Ishikawa (cell line): ENCODE results near the gene TSG101.

Experiments
- CEBPB ChIP-seq: IDR thresholded peaks from 2 replicates; pipeline ENCODE4 v1.6.1; 2012
- CREB1 ChIP-seq: IDR thresholded peaks from 2 replicates; pipeline ENCODE4 v1.6.1; 2012; ENCODE audit warnings: low read depth
- EGR1 ChIP-seq: IDR thresholded peaks from 2 replicates; pipeline ENCODE4 v1.6.1; 2012
- EP300 ChIP-seq: IDR thresholded peaks from 2 replicates; pipeline ENCODE4 v1.6.1; 2012; ENCODE audit warnings: borderline replicate concordance
- FOXM1 ChIP-seq: IDR thresholded peaks from 2 replicates; pipeline ENCODE4 v1.6.1; 2012; ENCODE audit warnings: low read depth, borderline replicate concordance
- MAX ChIP-seq: IDR thresholded peaks from 2 replicates; pipeline ENCODE4 v1.6.1; 2012
- NFIC ChIP-seq: IDR thresholded peaks from 2 replicates; pipeline ENCODE4 v1.6.1; 2012
- RAD21 ChIP-seq: IDR thresholded peaks from 2 replicates; pipeline ENCODE4 v1.6.1; 2012; ENCODE audit warnings: low read depth
- TAF1 ChIP-seq: IDR thresholded peaks from 2 replicates; pipeline ENCODE4 v1.6.1; 2012; ENCODE audit warnings: low read depth, mild to moderate bottlenecking
- TCF12 ChIP-seq: IDR thresholded peaks from 2 replicates; pipeline ENCODE4 v1.6.1; 2012; ENCODE audit warnings: low read depth
- TEAD4 ChIP-seq: IDR thresholded peaks from 2 replicates; pipeline ENCODE4 v1.6.1; 2012
- USF1 ChIP-seq: IDR thresholded peaks from 2 replicates; pipeline ENCODE4 v1.6.1; 2012
- YY1 ChIP-seq: IDR thresholded peaks from 2 replicates; pipeline ENCODE4 v1.6.1; 2012; ENCODE audit warnings: low read depth
- ZBTB7A ChIP-seq: IDR thresholded peaks from 2 replicates; pipeline ENCODE4 v1.6.1; 2012; ENCODE audit warnings: low read depth
- TF ChIP-seq, protein P1 (sequence below): IDR thresholded peaks from 2 replicates; pipeline ENCODE4 v1.6.1; 2012; ENCODE audit warnings: low read depth, mild to moderate bottlenecking

Gene TSG101

DNA sequence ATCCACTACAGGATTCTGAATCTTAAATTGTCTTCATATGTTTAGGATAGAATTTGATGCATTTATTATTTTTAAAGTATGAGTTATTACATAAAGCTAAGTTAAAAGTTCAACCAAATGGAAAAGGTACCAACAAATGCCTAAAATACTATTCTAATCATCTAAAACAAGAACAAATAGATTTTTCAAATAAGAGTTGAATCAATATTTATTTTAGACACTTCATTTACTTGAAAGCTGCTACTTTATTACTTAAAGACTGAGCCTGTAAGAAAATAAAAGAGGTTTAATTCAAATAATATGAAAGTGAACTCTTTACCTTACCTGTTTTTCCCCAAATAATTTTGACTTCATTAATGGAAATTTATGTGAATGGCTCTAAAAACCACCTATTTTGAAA, 54.2 kb downstream of the TSG101 start:
- TF ChIP-seq EP300 (no peak), NFIC (no peak), CREB1 (no peak), TCF12 (no peak), USF1 (no peak), FOXM1 (no peak), ZBTB7A (no peak), TAF1 (no peak), YY1 (no peak), CEBPB (no peak), EGR1 (no peak), RAD21 (no peak), MAX (no peak), TEAD4 (no peak)
- TF ChIP-seq, protein P1, sequence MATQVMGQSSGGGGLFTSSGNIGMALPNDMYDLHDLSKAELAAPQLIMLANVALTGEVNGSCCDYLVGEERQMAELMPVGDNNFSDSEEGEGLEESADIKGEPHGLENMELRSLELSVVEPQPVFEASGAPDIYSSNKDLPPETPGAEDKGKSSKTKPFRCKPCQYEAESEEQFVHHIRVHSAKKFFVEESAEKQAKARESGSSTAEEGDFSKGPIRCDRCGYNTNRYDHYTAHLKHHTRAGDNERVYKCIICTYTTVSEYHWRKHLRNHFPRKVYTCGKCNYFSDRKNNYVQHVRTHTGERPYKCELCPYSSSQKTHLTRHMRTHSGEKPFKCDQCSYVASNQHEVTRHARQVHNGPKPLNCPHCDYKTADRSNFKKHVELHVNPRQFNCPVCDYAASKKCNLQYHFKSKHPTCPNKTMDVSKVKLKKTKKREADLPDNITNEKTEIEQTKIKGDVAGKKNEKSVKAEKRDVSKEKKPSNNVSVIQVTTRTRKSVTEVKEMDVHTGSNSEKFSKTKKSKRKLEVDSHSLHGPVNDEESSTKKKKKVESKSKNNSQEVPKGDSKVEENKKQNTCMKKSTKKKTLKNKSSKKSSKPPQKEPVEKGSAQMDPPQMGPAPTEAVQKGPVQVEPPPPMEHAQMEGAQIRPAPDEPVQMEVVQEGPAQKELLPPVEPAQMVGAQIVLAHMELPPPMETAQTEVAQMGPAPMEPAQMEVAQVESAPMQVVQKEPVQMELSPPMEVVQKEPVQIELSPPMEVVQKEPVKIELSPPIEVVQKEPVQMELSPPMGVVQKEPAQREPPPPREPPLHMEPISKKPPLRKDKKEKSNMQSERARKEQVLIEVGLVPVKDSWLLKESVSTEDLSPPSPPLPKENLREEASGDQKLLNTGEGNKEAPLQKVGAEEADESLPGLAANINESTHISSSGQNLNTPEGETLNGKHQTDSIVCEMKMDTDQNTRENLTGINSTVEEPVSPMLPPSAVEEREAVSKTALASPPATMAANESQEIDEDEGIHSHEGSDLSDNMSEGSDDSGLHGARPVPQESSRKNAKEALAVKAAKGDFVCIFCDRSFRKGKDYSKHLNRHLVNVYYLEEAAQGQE: no peak

DNA sequence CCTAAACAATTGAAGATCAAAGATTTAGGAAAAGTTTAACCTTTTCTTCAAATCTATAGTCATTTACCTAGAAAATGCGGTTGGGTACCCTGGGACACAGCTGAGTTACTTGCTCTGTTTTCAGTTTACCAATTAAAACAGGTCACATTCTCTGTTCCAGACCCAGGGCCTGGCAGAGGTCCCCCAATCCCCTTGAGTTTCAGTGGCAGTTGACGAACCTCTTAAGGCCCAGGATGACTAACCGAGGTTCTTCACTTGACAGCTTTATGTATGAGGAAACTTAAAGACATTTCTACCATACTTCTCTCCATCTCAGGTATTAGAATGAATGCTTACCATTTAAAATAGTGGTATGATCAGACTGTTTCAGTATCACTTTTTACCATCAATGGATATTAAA, 54.7 kb downstream of the TSG101 start:
- no peak for TF ChIP-seq EP300
- TF ChIP-seq, protein P1: no peak
- TF ChIP-seq CEBPB: no peak
- no peak for TF ChIP-seq TCF12
- no peak for TF ChIP-seq FOXM1
- no peak for TF ChIP-seq USF1
- no peak for TF ChIP-seq CREB1

DNA sequence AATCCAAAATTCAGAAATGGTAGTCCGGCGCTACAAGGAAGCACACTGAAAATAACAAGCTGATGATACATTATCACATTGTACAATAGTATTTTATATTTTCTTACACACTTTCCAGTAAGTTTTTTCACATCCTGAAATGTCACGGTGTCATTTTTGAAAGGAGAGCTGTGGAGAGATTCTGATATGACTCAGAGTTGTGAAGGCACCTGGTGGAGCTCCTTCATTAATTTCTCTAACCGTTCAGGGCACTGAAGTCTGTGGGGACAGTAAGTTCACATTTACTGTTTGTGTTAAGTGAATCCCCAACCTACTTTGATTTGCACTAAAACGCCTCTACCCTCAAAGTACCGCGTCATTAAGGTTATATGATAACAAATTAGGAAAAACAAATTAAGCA, 57.8 kb downstream of the TSG101 start:
- no peak for TF ChIP-seq TEAD4
- TF ChIP-seq USF1: no peak
- TF ChIP-seq EP300: no peak
- no peak for TF ChIP-seq TCF12
- TF ChIP-seq ZBTB7A: no peak
- TF ChIP-seq RAD21: no peak
- TF ChIP-seq, protein P1: no peak
- TF ChIP-seq FOXM1: no peak
- no peak for TF ChIP-seq EGR1
- TF ChIP-seq YY1: no peak
- no peak for TF ChIP-seq CREB1
- TF ChIP-seq MAX: no peak
- TF ChIP-seq TAF1: no peak
- TF ChIP-seq CEBPB: no peak
- no peak for TF ChIP-seq NFIC

DNA sequence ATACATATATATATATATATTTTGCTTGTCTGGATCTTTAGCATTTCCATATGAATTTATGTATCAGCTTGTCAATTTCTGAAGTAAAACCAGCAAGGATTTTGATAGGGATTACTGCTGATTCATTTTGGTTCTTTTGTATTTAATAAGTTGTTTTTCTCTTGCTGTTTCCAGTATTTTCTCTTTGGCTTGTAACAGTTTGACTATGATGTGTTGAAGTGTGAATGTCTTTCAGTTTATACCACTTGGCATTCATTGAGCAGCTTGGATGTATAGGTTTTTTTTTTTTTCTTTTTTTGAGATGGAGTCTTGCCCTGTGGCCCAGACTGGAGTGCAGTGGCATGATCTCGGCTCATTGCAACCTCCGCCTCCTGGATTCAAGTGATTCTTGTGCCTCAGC, 58.7 kb downstream of the TSG101 start:
- no peak for TF ChIP-seq CEBPB
- TF ChIP-seq ZBTB7A: no peak
- TF ChIP-seq MAX: no peak
- no peak for TF ChIP-seq TAF1
